GM23338 (cell line): ENCODE data around the gene BLOC1S5. TPM values are rescaled to one million over a fixed set of nuclear protein-coding genes. Genes with fewer than 3 reads are reported as not detected.

Experiments
- ATAC-seq: fragments of 200-7000 bp; cut with Tn5 transposase; 3 replicates; pipeline ENCODE4 v1.9.1; 2020
- DNase-seq: peaks from one replicate; pipeline ENCODE4 v3.0.0-alpha.2; 2015; ENCODE audit warnings: low spot score
- H2AFZ ChIP-seq: fragments of 200-600 bp; sonication (generic); 2 replicates; pipeline ENCODE4 v1.8.0; 2016; ENCODE audit warnings: antibody characterized with exemption, mild to moderate bottlenecking, moderate library complexity
- H3F3A ChIP-seq: fragments of 200-600 bp; sonication (generic); replicated peaks from 2 replicates; pipeline ENCODE4 v1.8.0; 2017; ENCODE audit warnings: antibody characterized with exemption, mixed run types, low read depth
- H3K27ac ChIP-seq: fragments of 200-600 bp; sonication (generic); 2 replicates; pipeline ENCODE4 v1.6.1; 2016; ENCODE audit warnings: low read depth
- H3K27me3 ChIP-seq: fragments of 200-600 bp; sonication (generic); 2 replicates; pipeline ENCODE4 v1.8.0; 2016; ENCODE audit warnings: mild to moderate bottlenecking, mixed run types, moderate library complexity; ENCODE audit not compliant: insufficient read depth
- H3K36me3 ChIP-seq: fragments of 200-600 bp; sonication (generic); 2 replicates; pipeline ENCODE4 v1.8.0; 2016; ENCODE audit warnings: mild to moderate bottlenecking; ENCODE audit not compliant: insufficient read depth
- H3K4me1 ChIP-seq: fragments of 200-600 bp; sonication (generic); 2 replicates; pipeline ENCODE4 v1.8.0; 2016; ENCODE audit warnings: mild to moderate bottlenecking, moderate library complexity; ENCODE audit not compliant: insufficient read depth
- H3K4me2 ChIP-seq: fragments of 200-600 bp; sonication (generic); 2 replicates; pipeline ENCODE4 v1.7.1; 2017; ENCODE audit warnings: mixed run types
- H3K4me3 ChIP-seq: fragments of 200-600 bp; sonication (generic); 2 replicates; pipeline ENCODE4 v1.6.1; 2016; ENCODE audit warnings: mixed run types
- H3K79me2 ChIP-seq: fragments of 200-600 bp; sonication (generic); replicated peaks from 2 replicates; pipeline ENCODE4 v1.8.0; 2017; ENCODE audit warnings: mild to moderate bottlenecking; ENCODE audit not compliant: insufficient read depth
- H3K9me2 ChIP-seq: fragments of 200-600 bp; sonication (generic); 2 replicates; pipeline ENCODE4 v1.8.0; 2017; ENCODE audit not compliant: insufficient read depth
- H4K20me1 ChIP-seq: fragments of 200-600 bp; sonication (generic); replicated peaks from 2 replicates; pipeline ENCODE4 v1.8.0; 2017; ENCODE audit warnings: mild to moderate bottlenecking; ENCODE audit not compliant: insufficient read depth
- H3K27ac Mint-ChIP-seq: 2 replicates; pipeline ENCODE4 v1.8.0; 2020; ENCODE audit warnings: inconsistent platforms, mild to moderate bottlenecking, moderate library complexity, mixed read lengths
- H3K27me3 Mint-ChIP-seq: 3 replicates; pipeline ENCODE4 v1.8.0; 2022; ENCODE audit warnings: low read depth, mild to moderate bottlenecking, moderate library complexity, mixed read lengths, inconsistent platforms; ENCODE audit not compliant: insufficient read depth, poor library complexity
- H3K36me3 Mint-ChIP-seq: 3 replicates; pipeline ENCODE4 v1.8.0; 2021; ENCODE audit warnings: low read depth, mild to moderate bottlenecking, inconsistent platforms, moderate library complexity, mixed read lengths
- H3K4me1 Mint-ChIP-seq: 3 replicates; pipeline ENCODE4 v1.8.0; 2020; ENCODE audit warnings: mild to moderate bottlenecking, inconsistent platforms, mixed read lengths
- H3K4me3 Mint-ChIP-seq: 3 replicates; pipeline ENCODE4 v1.8.0; 2021; ENCODE audit warnings: moderate library complexity, mild to moderate bottlenecking, inconsistent platforms, mixed read lengths
- H3K9me3 Mint-ChIP-seq: 3 replicates; pipeline ENCODE4 v1.8.0; 2020; ENCODE audit warnings: moderate library complexity, mild to moderate bottlenecking, inconsistent platforms, mixed read lengths
- CREB1 ChIP-seq: fragments of 250-450 bp; sonication (Bioruptor Pico); IDR thresholded peaks from 2 replicates; pipeline ENCODE4 v1.5.0; 2020; ENCODE audit warnings: low read depth, mild to moderate bottlenecking, moderate library complexity
- ETS1 ChIP-seq: IDR thresholded peaks from 2 replicates; pipeline ENCODE4 v1.6.1; 2016; ENCODE audit warnings: antibody characterized with exemption
- EZH2 ChIP-seq: fragments of 200-600 bp; sonication (generic); IDR thresholded peaks from one replicate; pipeline ENCODE4 v1.8.0; 2017; ENCODE audit warnings: antibody characterized with exemption, mild to moderate bottlenecking, low read depth; ENCODE audit not compliant: unreplicated experiment
- EZH2phosphoT487 ChIP-seq: fragments of 200-600 bp; sonication (generic); IDR thresholded peaks from one replicate; pipeline ENCODE4 v1.8.1; 2018; ENCODE audit warnings: antibody characterized with exemption; ENCODE audit not compliant: unreplicated experiment
- JUNB ChIP-seq: IDR thresholded peaks from one replicate; pipeline ENCODE4 v1.6.1; 2016; ENCODE audit warnings: antibody characterized with exemption; ENCODE audit not compliant: unreplicated experiment
- NANOG ChIP-seq: IDR thresholded peaks from 2 replicates; pipeline ENCODE4 v1.6.1; 2016; ENCODE audit warnings: antibody characterized with exemption, borderline replicate concordance
- REST ChIP-seq: IDR thresholded peaks from one replicate; pipeline ENCODE4 v1.6.1; 2018; ENCODE audit warnings: antibody characterized with exemption; ENCODE audit not compliant: unreplicated experiment
- STAT1 ChIP-seq: IDR thresholded peaks from one replicate; pipeline ENCODE4 v1.6.1; 2016; ENCODE audit warnings: antibody characterized with exemption; ENCODE audit not compliant: unreplicated experiment
- ZNF331 ChIP-seq: fragments of 250-450 bp; sonication (Bioruptor Pico); IDR thresholded peaks from 2 replicates; pipeline ENCODE4 v1.5.0; 2020; ENCODE audit warnings: low read depth, mild to moderate bottlenecking, moderate library complexity
- ZNF462 ChIP-seq: fragments of 250-450 bp; sonication (Bioruptor Pico); IDR thresholded peaks from 2 replicates; pipeline ENCODE4 v1.5.0; 2020; ENCODE audit warnings: mild to moderate bottlenecking, moderate library complexity
- polyA plus RNA-seq: library from polyadenylated mRNA; unstranded; fragments of >200 nt; fragmentation: Nextera tagmentation; extraction: Ambion mirVana; gene quantifications from 2 replicates; pipeline ENCODE4 v1.2.1, GENCODE V29; 2016
- total RNA-seq: library from RNA; depleted of rRNA; stranded (reverse); fragments of >200 nt; shearing (Covaris generic); gene quantifications from 2 replicates; pipeline ENCODE4 v1.2.3, GENCODE V29; 2014

Gene BLOC1S5
- total and polyA plus RNA-seq, 2 experiments from 2014 or later: 14.9 to 16.6 TPM

- TF ChIP-seq NANOG (no peak), REST (no peak)
- ATAC-seq: no peak
- 0 out of 2 replicates have a peak, but pooled peaks cover 3% of the 10 kb centered on the region for H4K20me1 ChIP-seq
- H3K27me3 ChIP-seq: no peaks in the 10 kb centered on the region
- Mint-ChIP-seq H3K36me3 (no peaks in the 10 kb centered on the region; the same call in 2 of the 3 replicates), H3K27me3 (no peaks in the 10 kb centered on the region), H3K4me3 (no peak overlapping the region), H3K4me1 (peaks cover 3% of the 10 kb centered on the region; the same call in 2 of the 3 replicates), H3K27ac (no peak overlapping the region), H3K9me3 (no peaks in the 10 kb centered on the region)
- H3K36me3 ChIP-seq: no peaks in the 10 kb centered on the region; the same call in 1 of the 2 replicates
- no peaks in the 10 kb centered on the region for H3K4me1 ChIP-seq
- H3F3A ChIP-seq: no peaks in the 10 kb centered on the region
- no peak overlapping the region for H2AFZ ChIP-seq
- H3K4me3 ChIP-seq: no peak overlapping the region
- H3K79me2 ChIP-seq: no peaks in the 10 kb centered on the region
- no peak overlapping the region for H3K4me2 ChIP-seq
- H3K27ac ChIP-seq: no peak overlapping the region
- DNase-seq: no peak
- no peaks in the 10 kb centered on the region for H3K9me2 ChIP-seq
These were observed 66.9 kb downstream of the BLOC1S5 start for GRCh38 chr6:7997286-7997685.

GRCh38 chr6:7996538-7997111 lies 67.6 kb downstream of the BLOC1S5 start:
- H2AFZ ChIP-seq: no peak overlapping the region
- no peak for ATAC-seq
- no peaks in the 10 kb centered on the region; the same call in 2 of the 3 replicates for H3K36me3 Mint-ChIP-seq
- no peaks in the 10 kb centered on the region for H3K9me3 Mint-ChIP-seq
- no peak overlapping the region for H3K4me3 ChIP-seq
- H3K79me2 ChIP-seq: no peaks in the 10 kb centered on the region
- no peaks in the 10 kb centered on the region for H3K4me1 ChIP-seq
- DNase-seq: no peak
- no peaks in the 10 kb centered on the region; the same call in 1 of the 2 replicates for H3K36me3 ChIP-seq
- H3K27me3 Mint-ChIP-seq: no peaks in the 10 kb centered on the region
- no peak overlapping the region for H3K4me2 ChIP-seq
- H3K27ac ChIP-seq: no peak overlapping the region
- no peak overlapping the region for H3K4me3 Mint-ChIP-seq
- H3F3A ChIP-seq: no peaks in the 10 kb centered on the region
- H3K9me2 ChIP-seq: no peaks in the 10 kb centered on the region
- H3K27ac Mint-ChIP-seq: no peak overlapping the region
- H3K27me3 ChIP-seq: no peaks in the 10 kb centered on the region
- 0 out of 2 replicates have a peak, but pooled peaks cover 3% of the 10 kb centered on the region for H4K20me1 ChIP-seq
- peaks cover 6% of the 10 kb centered on the region; the same call in 2 of the 3 replicates for H3K4me1 Mint-ChIP-seq
- TF ChIP-seq ETS1 (no peak), STAT1 (no peak), EZH2 (no peak), ZNF331 (CRISPR knock-in tag) (no peak), ZNF462 (no peak), CREB1 (CRISPR knock-in tag) (no peak), NANOG (no peak), JUNB (no peak), EZH2phosphoT487 (no peak)
